Measurements from ENCODE around the gene MXI1.

MXI1 gene

DNA sequence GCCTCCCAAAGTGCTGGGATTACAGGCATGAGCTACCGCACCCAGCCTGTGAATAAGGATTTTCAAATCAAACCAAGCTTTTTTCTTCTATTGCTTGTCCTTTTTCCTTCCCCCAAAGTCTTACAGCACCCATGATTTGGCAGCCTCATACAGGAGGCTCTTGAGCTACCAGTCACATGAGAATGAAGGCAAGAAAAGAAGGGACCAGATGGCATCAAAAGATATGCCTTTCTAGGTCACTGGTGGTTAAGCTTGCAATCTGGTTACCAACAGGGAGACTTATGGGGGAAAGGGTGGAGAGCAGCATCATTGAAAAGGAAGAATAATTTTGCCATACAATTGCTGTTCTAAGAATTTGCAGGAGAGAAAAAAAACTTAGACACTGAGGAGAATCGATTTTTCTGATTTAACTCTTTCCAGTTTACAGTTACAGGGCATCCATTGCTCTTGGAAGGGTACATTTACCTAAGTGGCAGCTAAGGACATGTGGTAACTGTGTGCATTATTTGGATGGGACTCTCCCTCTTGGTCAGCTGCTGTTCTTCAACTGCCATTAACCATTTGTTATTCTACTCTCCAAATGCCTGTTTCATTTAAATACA, 67.8 kb downstream of the MXI1 start:
- H3K27ac ChIP-seq (ENCODE audit: low read length): no peak overlapping the region
- H3K36me3 ChIP-seq (ENCODE audit: control insufficient read depth in 2 of 2, insufficient read depth in 2 of 2, low read length in 2 of 2): no peaks in the 10 kb centered on the region
- H3K9me3 ChIP-seq (ENCODE audit: control insufficient read depth in 2 of 2, low read length in 2 of 2): no peaks in the 10 kb centered on the region
- no peak overlapping the region for H3K9ac ChIP-seq (ENCODE audit: low read length in 2 of 2)
- no peaks in the 10 kb centered on the region for H3K27me3 ChIP-seq (ENCODE audit: control insufficient read depth in 1 of 2, insufficient read depth in 2 of 2, low read length in 2 of 2)
- peaks cover 11% of the 10 kb centered on the region for H3K4me1 ChIP-seq (ENCODE audit: control insufficient read depth, insufficient read depth, low read length)
- H3K4me3 ChIP-seq (ENCODE audit: low read length in 2 of 2): no peak overlapping the region

DNA sequence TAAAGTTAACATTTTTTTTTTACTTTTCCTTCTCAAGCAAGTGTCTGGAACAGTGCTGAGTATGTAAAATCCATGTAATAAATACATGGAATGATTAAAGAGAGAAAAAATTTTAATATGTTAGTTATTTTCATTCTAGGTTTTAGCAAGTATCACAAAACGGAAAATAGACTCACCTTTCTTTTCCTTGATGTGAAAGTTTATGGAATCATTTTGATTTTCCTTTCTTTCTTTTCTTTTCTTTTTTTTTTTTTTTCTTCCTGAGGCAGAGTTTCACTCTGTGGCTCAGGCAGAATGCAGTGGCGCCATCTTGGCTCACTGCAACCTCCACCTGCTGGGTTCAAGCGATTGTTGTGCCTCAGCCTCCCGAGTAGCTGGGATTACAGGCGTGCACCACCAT, 69.2 kb downstream of the MXI1 start:
- no peak overlapping the region for H3K9ac ChIP-seq (ENCODE audit: low read length in 2 of 2)
- no peak overlapping the region for H3K4me3 ChIP-seq (ENCODE audit: low read length in 2 of 2)
- H3K27me3 ChIP-seq (ENCODE audit: control insufficient read depth in 1 of 2, insufficient read depth in 2 of 2, low read length in 2 of 2): no peaks in the 10 kb centered on the region
- H3K4me1 ChIP-seq (ENCODE audit: control insufficient read depth, insufficient read depth, low read length): peaks cover 11% of the 10 kb centered on the region
- no peaks in the 10 kb centered on the region for H3K9me3 ChIP-seq (ENCODE audit: control insufficient read depth in 2 of 2, low read length in 2 of 2)
- H3K36me3 ChIP-seq (ENCODE audit: control insufficient read depth in 2 of 2, insufficient read depth in 2 of 2, low read length in 2 of 2): no peaks in the 10 kb centered on the region
- H3K27ac ChIP-seq (ENCODE audit: low read length): no peak overlapping the region

DNA sequence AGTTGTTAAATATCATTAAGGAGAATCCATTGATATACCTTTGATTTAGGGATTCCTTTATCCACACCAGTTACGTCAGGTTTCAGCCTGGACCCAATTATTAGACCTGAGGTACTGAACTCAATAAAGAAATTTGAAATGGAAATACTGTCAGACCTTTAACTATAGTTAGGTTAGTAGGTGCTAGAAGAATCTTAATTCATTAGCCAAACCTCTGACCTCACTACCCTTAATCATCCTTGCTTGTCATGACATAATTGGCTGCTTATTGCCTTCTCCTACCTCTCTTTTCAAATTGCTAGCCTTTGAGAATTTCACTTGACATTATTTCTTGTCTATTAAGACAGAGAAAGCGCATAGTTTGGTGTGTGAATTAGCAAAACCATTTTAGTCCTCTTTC, 70.2 kb downstream of the MXI1 start:
- H3K9ac ChIP-seq (ENCODE audit: low read length in 2 of 2): no peak overlapping the region
- no peaks in the 10 kb centered on the region for H3K9me3 ChIP-seq (ENCODE audit: control insufficient read depth in 2 of 2, low read length in 2 of 2)
- peaks cover 11% of the 10 kb centered on the region for H3K4me1 ChIP-seq (ENCODE audit: control insufficient read depth, insufficient read depth, low read length)
- no peaks in the 10 kb centered on the region for H3K27me3 ChIP-seq (ENCODE audit: control insufficient read depth in 1 of 2, insufficient read depth in 2 of 2, low read length in 2 of 2)
- H3K36me3 ChIP-seq (ENCODE audit: control insufficient read depth in 2 of 2, insufficient read depth in 2 of 2, low read length in 2 of 2): no peaks in the 10 kb centered on the region
- no peak overlapping the region for H3K27ac ChIP-seq (ENCODE audit: low read length)
- H3K4me3 ChIP-seq (ENCODE audit: low read length in 2 of 2): no peak overlapping the region

- Histone ChIP-seq H3K4me1 (ENCODE audit: control insufficient read depth, insufficient read depth, low read length) (peaks cover 8% of the 10 kb centered on the region), H3K9ac (ENCODE audit: low read length in 2 of 2) (no peak overlapping the region)
Measured at GRCh38 chr10:110278562-110279406, 71.4 kb downstream of the MXI1 start.

GRCh38 chr10:110279407-110279986, 72.1 kb downstream of the MXI1 start:
- no peaks in the 10 kb centered on the region for H3K36me3 ChIP-seq (ENCODE audit: control insufficient read depth in 2 of 2, insufficient read depth in 2 of 2, low read length in 2 of 2)
- peaks cover under 1% of the 10 kb centered on the region for H3K4me1 ChIP-seq (ENCODE audit: control insufficient read depth, insufficient read depth, low read length)
- H3K4me3 ChIP-seq (ENCODE audit: low read length in 2 of 2): no peak overlapping the region
- no peaks in the 10 kb centered on the region for H3K9me3 ChIP-seq (ENCODE audit: control insufficient read depth in 2 of 2, low read length in 2 of 2)
- H3K27me3 ChIP-seq (ENCODE audit: control insufficient read depth in 1 of 2, insufficient read depth in 2 of 2, low read length in 2 of 2): no peaks in the 10 kb centered on the region
- H3K27ac ChIP-seq (ENCODE audit: low read length): no peak overlapping the region
- no peak overlapping the region for H3K9ac ChIP-seq (ENCODE audit: low read length in 2 of 2)

More at GRCh38 chr10:110278562-110279406, 71.4 kb downstream of the MXI1 start:
- H3K27me3 ChIP-seq (ENCODE audit: control insufficient read depth in 1 of 2, insufficient read depth in 2 of 2, low read length in 2 of 2): no peaks in the 10 kb centered on the region
- no peak overlapping the region for H3K4me3 ChIP-seq (ENCODE audit: low read length in 2 of 2)
- H3K9me3 ChIP-seq (ENCODE audit: control insufficient read depth in 2 of 2, low read length in 2 of 2): no peaks in the 10 kb centered on the region
- H3K36me3 ChIP-seq (ENCODE audit: control insufficient read depth in 2 of 2, insufficient read depth in 2 of 2, low read length in 2 of 2): no peaks in the 10 kb centered on the region
- no peak overlapping the region for H3K27ac ChIP-seq (ENCODE audit: low read length)

DNA sequence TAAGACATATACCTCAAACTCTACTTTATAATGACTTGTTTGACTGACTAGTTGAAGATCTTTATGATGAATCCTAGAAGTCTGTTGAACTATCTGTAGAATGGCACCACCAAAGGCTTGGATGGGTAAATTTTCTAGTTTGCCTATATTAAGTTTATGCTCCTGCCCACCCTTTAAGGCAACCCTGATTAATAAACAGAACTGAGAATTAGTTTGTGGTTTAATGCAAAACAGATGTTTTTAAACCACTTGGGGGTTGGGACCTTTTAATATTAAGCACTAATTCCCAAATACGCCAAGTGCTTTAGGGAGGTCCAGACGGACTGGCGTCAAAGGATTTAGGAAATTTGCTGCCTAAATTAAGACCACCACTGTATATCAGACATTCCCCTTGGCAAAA, 76.9 kb downstream of the MXI1 start:
- Histone ChIP-seq H3K27me3 (ENCODE audit: control insufficient read depth in 1 of 2, insufficient read depth in 2 of 2, low read length in 2 of 2) (no peaks in the 10 kb centered on the region), H3K9ac (ENCODE audit: low read length in 2 of 2) (no peak overlapping the region), H3K9me3 (ENCODE audit: control insufficient read depth in 2 of 2, low read length in 2 of 2) (no peaks in the 10 kb centered on the region), H3K36me3 (ENCODE audit: control insufficient read depth in 2 of 2, insufficient read depth in 2 of 2, low read length in 2 of 2) (peaks cover 12 to 26% of the 10 kb centered on the region in 2 donors), H3K27ac (ENCODE audit: low read length) (no peak overlapping the region), H3K4me3 (ENCODE audit: low read length in 2 of 2) (no peak overlapping the region), H3K4me1 (ENCODE audit: control insufficient read depth, insufficient read depth, low read length) (no peaks in the 10 kb centered on the region)

GRCh38 chr10:110285501-110285900, 78.1 kb downstream of the MXI1 start:
- peaks cover 12 to 33% of the 10 kb centered on the region in 2 donors for H3K36me3 ChIP-seq (ENCODE audit: control insufficient read depth in 2 of 2, insufficient read depth in 2 of 2, low read length in 2 of 2)
- H3K4me3 ChIP-seq (ENCODE audit: low read length in 2 of 2): no peak overlapping the region
- no peaks in the 10 kb centered on the region for H3K4me1 ChIP-seq (ENCODE audit: control insufficient read depth, insufficient read depth, low read length)
- no peaks in the 10 kb centered on the region for H3K27me3 ChIP-seq (ENCODE audit: control insufficient read depth in 1 of 2, insufficient read depth in 2 of 2, low read length in 2 of 2)
- no peak overlapping the region for H3K27ac ChIP-seq (ENCODE audit: low read length)
- H3K9ac ChIP-seq (ENCODE audit: low read length in 2 of 2): no peak overlapping the region
- no peaks in the 10 kb centered on the region for H3K9me3 ChIP-seq (ENCODE audit: control insufficient read depth in 2 of 2, low read length in 2 of 2)

DNA sequence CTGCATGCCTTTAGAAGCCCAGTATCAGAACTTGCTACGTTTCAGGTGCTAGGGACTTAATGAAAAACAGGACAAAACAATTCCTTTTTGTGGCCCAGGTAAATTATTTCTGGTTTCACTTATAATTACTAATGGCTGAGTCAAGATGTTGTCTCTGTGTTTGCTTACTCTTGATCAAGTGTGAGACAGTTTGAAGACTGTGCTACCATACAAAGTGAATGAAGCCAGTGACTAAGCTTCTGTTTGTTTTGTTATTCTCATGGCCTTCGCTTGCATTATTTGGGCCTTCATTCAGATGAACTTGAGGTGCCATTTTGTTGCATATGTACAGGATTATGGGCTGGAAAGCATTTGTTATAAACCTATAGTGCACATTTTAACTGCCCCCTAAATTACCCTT, 79.4 kb downstream of the MXI1 start:
- H3K9ac ChIP-seq (ENCODE audit: low read length in 2 of 2): no peak overlapping the region
- H3K4me3 ChIP-seq (ENCODE audit: low read length in 2 of 2): no peak overlapping the region
- H3K36me3 ChIP-seq (ENCODE audit: control insufficient read depth in 2 of 2, insufficient read depth in 2 of 2, low read length in 2 of 2): peaks cover 18 to 41% of the 10 kb centered on the region in 2 donors

DNA sequence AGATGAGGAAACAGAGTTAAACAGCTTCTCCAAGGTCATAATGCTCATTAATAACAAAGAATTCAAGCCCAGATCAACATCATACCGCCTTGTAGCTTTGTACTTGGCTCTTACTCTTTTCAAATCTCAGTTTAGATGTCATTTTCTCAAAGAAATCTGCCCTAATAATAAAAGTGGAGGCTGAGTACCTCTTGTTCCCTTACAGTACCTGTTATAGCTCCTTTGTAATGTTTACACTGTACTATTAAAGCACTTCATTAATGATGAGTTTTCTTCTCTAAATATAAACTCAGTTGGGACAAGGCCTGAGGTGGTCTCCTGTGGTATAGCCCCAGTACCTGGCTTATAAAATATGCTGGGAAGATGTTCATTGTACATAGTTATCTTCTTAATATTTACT, 89.6 kb downstream of the MXI1 start:
- Histone ChIP-seq H3K4me1 (ENCODE audit: control insufficient read depth, insufficient read depth, low read length) (peaks cover 5% of the 10 kb centered on the region), H3K27me3 (ENCODE audit: control insufficient read depth in 1 of 2, insufficient read depth in 2 of 2, low read length in 2 of 2) (no peaks in the 10 kb centered on the region), H3K9ac (ENCODE audit: low read length in 2 of 2) (no peak overlapping the region), H3K36me3 (ENCODE audit: control insufficient read depth in 2 of 2, insufficient read depth in 2 of 2, low read length in 2 of 2) (peaks cover 42 to 63% of the 10 kb centered on the region in 2 donors), H3K27ac (ENCODE audit: low read length) (no peak overlapping the region), H3K9me3 (ENCODE audit: control insufficient read depth in 2 of 2, low read length in 2 of 2) (no peaks in the 10 kb centered on the region), H3K4me3 (ENCODE audit: low read length in 2 of 2) (no peak overlapping the region)

More for the DNA sequence above, 79.4 kb downstream of the MXI1 start:
- no peaks in the 10 kb centered on the region for H3K27me3 ChIP-seq (ENCODE audit: control insufficient read depth in 1 of 2, insufficient read depth in 2 of 2, low read length in 2 of 2)
- H3K4me1 ChIP-seq (ENCODE audit: control insufficient read depth, insufficient read depth, low read length): no peaks in the 10 kb centered on the region
- H3K27ac ChIP-seq (ENCODE audit: low read length): no peak overlapping the region
- no peaks in the 10 kb centered on the region for H3K9me3 ChIP-seq (ENCODE audit: control insufficient read depth in 2 of 2, low read length in 2 of 2)

DNA sequence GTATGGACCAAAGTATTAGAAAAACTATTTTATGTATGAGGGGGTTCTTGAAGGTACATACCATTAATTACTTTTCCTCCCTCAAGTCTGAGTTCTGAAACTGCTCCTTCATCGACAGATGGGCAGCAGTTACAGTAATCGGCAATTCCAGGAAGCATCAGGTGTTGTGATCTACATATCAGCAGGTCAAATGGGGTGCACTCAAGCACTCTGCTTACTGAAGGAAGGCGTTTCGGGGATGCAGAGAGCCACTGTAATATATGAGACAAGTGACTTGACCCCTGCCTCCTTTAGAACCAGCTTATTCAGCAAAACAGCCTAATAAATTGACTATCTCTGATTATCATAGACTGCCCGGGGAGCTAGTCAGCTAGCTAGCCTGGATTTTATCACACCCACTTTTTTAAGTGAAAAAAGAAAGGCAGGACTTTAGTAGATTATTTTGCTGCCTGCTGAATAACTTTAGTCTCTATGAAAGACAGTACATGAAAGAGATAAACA, 93.1 kb downstream of the MXI1 start:
- H3K36me3 ChIP-seq (ENCODE audit: control insufficient read depth in 2 of 2, insufficient read depth in 2 of 2, low read length in 2 of 2): peaks cover 36 to 54% of the 10 kb centered on the region in 2 donors
- no peaks in the 10 kb centered on the region for H3K9me3 ChIP-seq (ENCODE audit: control insufficient read depth in 2 of 2, low read length in 2 of 2)
- no peak overlapping the region for H3K27ac ChIP-seq (ENCODE audit: low read length)
- H3K4me1 ChIP-seq (ENCODE audit: control insufficient read depth, insufficient read depth, low read length): peaks cover 11% of the 10 kb centered on the region
- no peaks in the 10 kb centered on the region for H3K27me3 ChIP-seq (ENCODE audit: control insufficient read depth in 1 of 2, insufficient read depth in 2 of 2, low read length in 2 of 2)
- H3K4me3 ChIP-seq (ENCODE audit: low read length in 2 of 2): no peak overlapping the region
- peak overlapping the region in 1 of 2 donors; percentile 7 for H3K9ac ChIP-seq (ENCODE audit: low read length in 2 of 2)
